AG04450 (cell line): ENCODE measurements around the gene STPG1. TPM values are rescaled to one million over a fixed set of nuclear protein-coding genes. Genes with fewer than 3 reads are reported as not detected.

Experiments used
- CTCF ChIA-PET: fragments of 300-600, 350-600 bp; formaldehyde crosslinking; extraction: SDS; loops from one replicate; lab custom pipeline; 2022; ENCODE audit warnings: antibody characterized with exemption, inconsistent platforms; lab: Charles Lee
- POLR2A ChIA-PET: fragments of 350-600 bp; formaldehyde crosslinking; extraction: SDS; loops from one replicate; lab custom pipeline; 2021; ENCODE audit warnings: antibody characterized with exemption, inconsistent platforms; lab: Yijun Ruan, JAX
- DNase-seq: peaks from one replicate; pipeline ENCODE4 v3.0.0-alpha.2; 2011; ENCODE audit warnings: low read depth, low spot score
- H3K27ac ChIP-seq: one replicate; pipeline ENCODE4 v1.5.1; 2012; ENCODE audit warnings: low read depth, low read length, control low read depth
- H3K27me3 ChIP-seq: one replicate; pipeline ENCODE4 v1.6.0; 2012; ENCODE audit warnings: low read length; ENCODE audit not compliant: control insufficient read depth, insufficient read depth
- H3K4me3 ChIP-seq: 2 replicates; pipeline ENCODE4 v1.5.1; 2011; ENCODE audit warnings: mild to moderate bottlenecking, low read depth, low read length, control low read depth
- H3K9me3 ChIP-seq: 2 replicates; pipeline ENCODE4 v1.5.1; 2012; ENCODE audit warnings: low read length; ENCODE audit not compliant: control insufficient read depth, insufficient read depth
- CTCF ChIP-seq: IDR thresholded peaks from 2 replicates; pipeline ENCODE4 v1.5.1; 2011; ENCODE audit warnings: low read depth, low read length, control low read depth, inconsistent platforms
- polyA plus RNA-seq: library from polyadenylated mRNA; depleted of rRNA; stranded (reverse); fragments of >200 nt; gene quantifications from 2 replicates; pipeline ENCODE4 v1.2.3, GENCODE V29; 2011

The STPG1 gene
- polyA plus RNA-seq, 1 experiment = 7.9 TPM

- Histone ChIP-seq H3K9me3 (no peaks in the 10 kb centered on the region; the same call in 1 of the 2 replicates), H3K27ac (peak overlapping the region; percentile 94), H3K4me3 (peak overlapping the region; percentile 94), H3K27me3 (no peaks in the 10 kb centered on the region)
- TF ChIP-seq CTCF = no peak
- POLR2A ChIA-PET = interaction anchor here (0.6 to 1.6 kb wide), 7 partner anchors 17 to 1073 kb away, joined by 3 to 7 read pairs (median 6); partner anchors contain the start of genes GALE and HNRNPR
- CTCF ChIA-PET = interaction anchor here (1.0 to 3.1 kb wide), 8 partner anchors 23 to 267 kb away, joined by 3 to 14 read pairs (median 8); no protein-coding TSS in a partner anchor
- peak; percentile 98 for DNase-seq
Measured at GRCh38 chr1:24416666-24417391, 3.2 kb upstream of the STPG1 start.

- H3K4me3 ChIP-seq = peak overlapping the region; percentile 94
- peak overlapping the region; percentile 94 for H3K27ac ChIP-seq
- POLR2A ChIA-PET = interaction anchor here (0.6 to 1.6 kb wide), 9 partner anchors 15 to 1072 kb away, joined by 3 to 7 read pairs (median 4); partner anchors contain the start of genes HNRNPR and RCAN3
- H3K9me3 ChIP-seq = no peaks in the 10 kb centered on the region; the same call in 1 of the 2 replicates
- no peak for TF ChIP-seq CTCF
- DNase-seq = no peak
- no peaks in the 10 kb centered on the region for H3K27me3 ChIP-seq
- CTCF ChIA-PET = interaction anchor here (0.8 to 3.1 kb wide), 12 partner anchors 13 to 266 kb away, joined by 3 to 14 read pairs (median 8); no protein-coding TSS in a partner anchor
Measured at GRCh38 chr1:24415910-24416665, 2.5 kb upstream of the STPG1 start.

- Histone ChIP-seq H3K27me3 (no peaks in the 10 kb centered on the region), H3K27ac (peak within 1 kb of the TSS; percentile 94), H3K4me3 (peak within 1 kb of the TSS; percentile 94), H3K9me3 (no peaks in the 10 kb centered on the region; the same call in 1 of the 2 replicates)
- ChIA-PET CTCF (interaction anchor here (0.8 to 3.1 kb wide), 9 partner anchors 12 to 265 kb away, joined by 3 to 14 read pairs (median 9); no protein-coding TSS in a partner anchor), POLR2A (interaction anchor here (0.6 to 1.1 kb wide), 4 partner anchors 15 to 1071 kb away, joined by 3 to 4 read pairs (median 3); partner anchors contain the start of genes HNRNPR and RCAN3)
- TF ChIP-seq CTCF = peak; percentile 68
- DNase-seq = peak; percentile 98
Measured at GRCh38 chr1:24415334-24415909, 1.8 kb upstream of the STPG1 start, which contains the start of gene NIPAL3. NIPAL3 (plus strand) TSS chr1:24415802; CDS start chr1:24419548, 3,746 bp downstream.

GRCh38 chr1:24414775-24415333, 1.3 kb upstream of the STPG1 start:
- H3K27me3 ChIP-seq = no peaks in the 10 kb centered on the region
- peak overlapping the region; percentile 11 for H3K27ac ChIP-seq
- ChIA-PET POLR2A (interaction anchor here (0.6 to 1.1 kb wide), 3 partner anchors 14 to 729 kb away, joined by 3 read pairs; partner anchors contain the start of gene RCAN3), CTCF (interaction anchor here (0.8 to 3.1 kb wide), 9 partner anchors 12 to 265 kb away, joined by 3 to 14 read pairs (median 9); no protein-coding TSS in a partner anchor)
- DNase-seq = no peak
- TF ChIP-seq CTCF = no peak
- H3K4me3 ChIP-seq = no peak overlapping the region; the same call in 1 of the 2 replicates
- H3K9me3 ChIP-seq = no peaks in the 10 kb centered on the region; the same call in 1 of the 2 replicates
